Measurements from ENCODE around the gene TNS2. TPM values are rescaled to one million over a fixed set of nuclear protein-coding genes. Genes with fewer than 3 reads are reported as not detected.

The TNS2 gene
- total and polyA plus RNA-seq, 5 experiments from 2014 or later = 0.13 to 3.0 (median 1.3) TPM; not detected in 1

- no peak overlapping the region for H3K27ac Mint-ChIP-seq
- H3K4me3 Mint-ChIP-seq = no peak overlapping the region
- H3K4me1 Mint-ChIP-seq = peaks cover 2 to 18% (median 7%) of the 10 kb centered on the region in 4 donors
- no peak for ATAC-seq
- peaks cover 0 to 17% (median 2%) of the 10 kb centered on the region in 3 donors for H3K36me3 Mint-ChIP-seq
- POLR2A ChIA-PET = interaction anchor here (0.6 to 2.3 kb wide), 4 partner anchors 12 to 156 kb away, joined by 4 to 7 read pairs (median 6); partner anchors contain the start of genes SOAT2 and SPRYD3
- H3K9me3 Mint-ChIP-seq = no peaks in the 10 kb centered on the region
- peaks cover 0 to 2% (median 0%) of the 10 kb centered on the region in 5 donors for H3K27me3 Mint-ChIP-seq
- DNase-seq = peak in 1 of 10 donors; percentile 32
Measured at GRCh38 chr12:53060064-53060720, 10.3 kb downstream of the TNS2 start.

DNA sequence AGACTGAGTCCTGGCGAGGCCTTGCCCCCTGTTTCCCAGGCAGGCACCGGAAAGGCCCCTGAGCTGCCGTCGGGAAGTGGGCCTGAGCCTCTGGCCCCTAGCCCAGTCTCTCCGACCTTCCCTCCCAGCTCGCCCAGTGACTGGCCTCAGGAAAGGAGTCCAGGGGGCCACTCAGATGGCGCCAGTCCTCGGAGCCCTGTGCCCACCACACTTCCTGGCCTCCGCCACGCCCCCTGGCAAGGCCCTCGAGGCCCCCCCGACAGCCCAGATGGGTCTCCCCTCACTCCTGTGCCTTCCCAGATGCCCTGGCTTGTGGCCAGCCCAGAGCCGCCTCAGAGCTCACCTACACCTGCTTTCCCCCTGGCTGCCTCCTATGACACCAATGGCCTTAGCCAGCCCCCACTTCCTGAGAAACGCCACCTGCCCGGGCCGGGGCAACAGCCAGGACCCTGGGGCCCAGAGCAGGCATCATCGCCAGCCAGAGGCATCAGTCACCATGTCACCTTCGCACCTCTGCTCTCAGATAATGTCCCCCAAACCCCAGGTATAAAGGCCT lies 10.9 kb downstream of the TNS2 start:
- no peak overlapping the region for H3K4me3 Mint-ChIP-seq
- POLR2A ChIA-PET = interaction anchor here (0.6 to 2.3 kb wide), 6 partner anchors 13 to 179 kb away, joined by 3 to 7 read pairs (median 6); partner anchors contain the start of genes SOAT2 and SPRYD3
- H3K4me1 Mint-ChIP-seq = peaks cover 3 to 14% (median 5%) of the 10 kb centered on the region in 4 donors
- ATAC-seq = no peak
- H3K36me3 Mint-ChIP-seq = peaks cover 0 to 19% (median 2%) of the 10 kb centered on the region in 3 donors
- peak overlapping the region in 1 of 10 donors; percentile 22 for H3K27ac Mint-ChIP-seq
- H3K9me3 Mint-ChIP-seq = no peaks in the 10 kb centered on the region
- H3K27me3 Mint-ChIP-seq = no peaks in the 10 kb centered on the region
- DNase-seq = peak in 1 of 10 donors; percentile 61

- POLR2A ChIA-PET = interaction anchor here (1.2 to 2.3 kb wide), 5 partner anchors 14 to 41 kb away, joined by 3 to 7 read pairs (median 6); partner anchors contain the start of genes SOAT2 and SPRYD3
- no peaks in the 10 kb centered on the region for H3K27me3 Mint-ChIP-seq
- peaks cover 8 to 20% (median 11%) of the 10 kb centered on the region in 4 donors for H3K4me1 Mint-ChIP-seq
- peak overlapping the region in 5 of 10 donors; percentile 24 to 87 (median 55) for H3K27ac Mint-ChIP-seq
- no peak overlapping the region for H3K4me3 Mint-ChIP-seq
- peaks cover 0 to 26% (median 2%) of the 10 kb centered on the region in 3 donors for H3K36me3 Mint-ChIP-seq
- DNase-seq = peak in 1 of 10 donors; percentile 34
- ATAC-seq = peak in 1 of 2 donors; percentile 28
- no peaks in the 10 kb centered on the region for H3K9me3 Mint-ChIP-seq
Measured at GRCh38 chr12:53061404-53062010, 11.6 kb downstream of the TNS2 start.

DNA sequence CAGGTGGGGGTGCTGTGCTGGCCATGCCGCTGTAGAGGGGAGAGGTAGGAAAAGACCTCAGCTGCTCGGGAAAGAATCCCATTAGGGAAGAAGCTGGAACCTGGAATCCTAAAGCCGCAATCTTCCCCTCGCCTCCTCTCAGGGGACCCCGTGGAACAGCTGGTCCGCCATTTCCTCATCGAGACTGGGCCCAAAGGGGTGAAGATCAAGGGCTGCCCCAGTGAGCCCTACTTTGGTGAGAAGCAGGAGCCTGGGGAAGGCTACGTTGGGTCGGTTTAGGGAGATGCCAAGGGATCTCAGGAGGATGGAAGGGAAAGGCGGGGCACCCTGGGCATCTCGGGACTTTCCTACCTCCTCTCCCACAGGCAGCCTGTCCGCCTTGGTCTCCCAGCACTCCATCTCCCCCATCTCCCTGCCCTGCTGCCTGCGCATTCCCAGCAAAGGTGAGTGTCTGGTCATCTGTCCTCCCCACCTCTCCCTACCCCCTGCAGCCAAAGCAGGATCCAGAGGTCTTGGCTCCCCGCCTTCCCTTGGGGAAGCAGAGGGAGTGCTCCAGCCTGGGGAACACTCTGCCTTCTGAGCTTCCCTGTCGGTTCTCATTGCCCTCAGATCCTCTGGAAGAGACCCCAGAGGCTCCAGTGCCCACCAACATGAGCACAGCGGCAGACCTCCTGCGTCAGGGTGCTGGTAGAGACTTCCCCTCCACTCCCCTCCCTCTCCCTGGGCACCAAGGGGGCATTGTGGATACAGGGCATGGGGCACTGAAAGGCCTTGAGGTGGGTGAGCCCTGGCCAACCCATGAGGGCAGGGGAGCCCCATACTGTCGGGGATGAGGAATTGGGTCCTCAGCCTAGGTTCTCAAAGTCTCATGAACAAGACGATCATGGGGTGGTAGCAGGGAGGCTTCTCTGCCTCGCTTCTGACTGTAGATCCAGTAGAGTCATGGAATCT lies 12.4 kb downstream of the TNS2 start:
- Mint-ChIP-seq H3K27ac (peak overlapping the region in 3 of 10 donors; percentile 47 to 79 (median 55)), H3K36me3 (peaks cover 0 to 34% (median 2%) of the 10 kb centered on the region in 3 donors), H3K27me3 (no peaks in the 10 kb centered on the region), H3K4me1 (peaks cover 8 to 21% (median 13%) of the 10 kb centered on the region in 4 donors), H3K9me3 (no peaks in the 10 kb centered on the region), H3K4me3 (no peak overlapping the region)
- DNase-seq (peak in 1 of 10 donors; percentile 60), ATAC-seq (no peak)
- POLR2A ChIA-PET = interaction anchor here (1.2 to 2.3 kb wide), 7 partner anchors 14 to 40 kb away, joined by 3 to 7 read pairs (median 5); partner anchors contain the start of genes SOAT2 and SPRYD3

DNA sequence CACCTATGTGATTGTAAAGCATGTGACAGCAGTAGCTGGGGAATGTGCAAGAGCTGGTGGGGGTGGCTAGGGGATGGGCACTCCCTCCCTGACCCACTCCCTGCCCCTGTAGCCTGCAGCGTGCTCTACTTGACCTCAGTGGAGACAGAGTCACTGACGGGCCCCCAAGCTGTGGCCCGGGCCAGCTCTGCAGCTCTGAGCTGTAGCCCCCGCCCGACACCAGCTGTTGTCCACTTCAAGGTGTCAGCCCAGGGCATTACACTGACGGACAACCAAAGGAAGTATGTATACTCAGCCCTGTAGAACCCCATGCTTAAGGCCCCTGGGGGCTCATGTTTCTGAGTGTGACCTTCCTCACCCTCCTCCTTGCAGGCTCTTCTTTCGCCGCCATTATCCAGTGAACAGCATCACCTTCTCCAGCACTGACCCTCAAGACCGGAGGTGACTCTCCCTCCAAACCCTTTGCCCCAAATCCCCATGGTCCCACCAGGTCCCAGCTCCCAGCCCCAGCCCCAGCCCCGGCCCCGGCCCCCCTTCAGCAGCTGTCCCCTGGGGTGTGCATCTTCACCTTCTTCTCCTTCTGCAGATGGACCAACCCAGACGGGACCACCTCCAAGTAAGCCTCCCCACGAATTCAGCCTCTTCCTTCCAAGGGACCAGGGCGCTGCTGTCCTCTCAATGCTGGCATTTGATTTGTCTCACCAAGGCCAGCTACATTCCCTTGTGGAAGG lies 13.3 kb downstream of the TNS2 start:
- POLR2A ChIA-PET = interaction anchor here (0.6 to 1.7 kb wide), 4 partner anchors 8 to 49 kb away, joined by 4 to 5 read pairs (median 5); partner anchors contain the start of gene SPRYD3
- peaks cover 0 to 40% (median 2%) of the 10 kb centered on the region in 3 donors for H3K36me3 Mint-ChIP-seq
- ATAC-seq (no peak), DNase-seq (peak in 1 of 10 donors; percentile 43)
- peak overlapping the region in 2 of 10 donors; percentile 49 to 91 for H3K27ac Mint-ChIP-seq
- H3K4me3 Mint-ChIP-seq = no peak overlapping the region
- no peaks in the 10 kb centered on the region for H3K27me3 Mint-ChIP-seq
- peaks cover 8 to 22% (median 13%) of the 10 kb centered on the region in 4 donors for H3K4me1 Mint-ChIP-seq
- no peaks in the 10 kb centered on the region for H3K9me3 Mint-ChIP-seq

DNA sequence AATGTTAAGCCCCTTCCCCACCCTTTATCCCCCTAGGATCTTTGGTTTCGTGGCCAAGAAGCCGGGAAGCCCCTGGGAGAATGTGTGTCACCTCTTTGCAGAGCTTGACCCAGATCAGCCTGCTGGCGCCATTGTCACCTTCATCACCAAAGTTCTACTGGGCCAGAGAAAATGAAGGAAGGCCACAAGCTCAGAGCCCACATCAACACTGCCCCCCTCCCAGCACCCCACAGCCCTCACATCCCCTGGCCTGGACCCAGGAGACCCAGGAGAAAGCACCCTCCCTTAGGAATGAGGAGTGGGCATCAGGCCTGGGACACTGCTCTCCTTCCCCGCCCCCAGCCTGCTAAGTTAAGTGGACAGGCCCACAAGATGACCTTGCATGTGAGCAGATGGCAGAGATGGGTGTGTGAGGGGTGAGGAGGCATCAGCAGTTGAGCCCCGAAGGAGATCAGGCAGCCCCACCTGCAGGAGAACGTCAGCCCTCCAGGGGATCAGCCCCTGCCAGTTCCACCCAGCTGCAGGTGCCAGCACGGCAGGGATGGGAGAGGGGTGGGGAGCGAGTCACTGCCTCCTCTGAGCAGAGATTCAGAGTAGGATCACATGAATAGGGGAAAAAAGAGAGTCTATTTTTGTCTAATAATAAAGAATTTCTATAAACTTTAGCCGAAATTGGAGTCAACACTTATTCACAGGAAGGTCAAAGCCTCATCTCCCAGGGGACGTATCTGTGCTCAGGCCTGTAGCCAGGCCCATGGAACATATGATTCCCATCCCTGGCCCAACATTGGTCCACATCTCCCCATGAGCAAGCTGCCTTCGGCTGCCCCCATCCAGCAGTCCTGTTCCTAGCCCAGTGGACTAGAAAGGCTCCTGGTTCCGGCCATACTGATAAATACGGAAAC lies 14.1 kb downstream of the TNS2 start:
- H3K4me3 Mint-ChIP-seq = no peak overlapping the region
- H3K36me3 Mint-ChIP-seq = peaks cover 0 to 46% (median 2%) of the 10 kb centered on the region in 3 donors
- H3K27me3 Mint-ChIP-seq = no peaks in the 10 kb centered on the region
- peaks cover 10 to 29% (median 13%) of the 10 kb centered on the region in 4 donors for H3K4me1 Mint-ChIP-seq
- peak overlapping the region in 2 of 10 donors; percentile 79 to 91 for H3K27ac Mint-ChIP-seq
- ATAC-seq (no peak), DNase-seq (peak in 1 of 10 donors; percentile 55)
- H3K9me3 Mint-ChIP-seq = no peaks in the 10 kb centered on the region
- POLR2A ChIA-PET = interaction anchor here (1.1 to 6.4 kb wide), 6 partner anchors 9 to 116 kb away, joined by 3 to 34 read pairs (median 5); partner anchors contain the start of genes CSAD, IGFBP6, SOAT2 and SPRYD3

GRCh38 chr12:53064613-53065436 lies 15.0 kb downstream of the TNS2 start:
- DNase-seq (peak in 1 of 10 donors; percentile 27), ATAC-seq (no peak)
- POLR2A ChIA-PET = interaction anchor here (1.1 to 6.4 kb wide), 6 partner anchors 10 to 115 kb away, joined by 3 to 34 read pairs (median 9); partner anchors contain the start of genes CSAD, IGFBP6, SOAT2 and SPRYD3
- H3K4me3 Mint-ChIP-seq = no peak overlapping the region
- peak overlapping the region in 3 of 10 donors; percentile 18 to 72 (median 43) for H3K27ac Mint-ChIP-seq
- H3K9me3 Mint-ChIP-seq = no peaks in the 10 kb centered on the region
- H3K27me3 Mint-ChIP-seq = no peaks in the 10 kb centered on the region
- peaks cover 0 to 49% (median 2%) of the 10 kb centered on the region in 3 donors for H3K36me3 Mint-ChIP-seq
- H3K4me1 Mint-ChIP-seq = peaks cover 12 to 29% (median 13%) of the 10 kb centered on the region in 4 donors

- ATAC-seq (no peak), DNase-seq (no peak)
- Mint-ChIP-seq H3K36me3 (peaks cover 0 to 55% (median 4%) of the 10 kb centered on the region in 3 donors), H3K4me3 (no peak overlapping the region), H3K27me3 (no peaks in the 10 kb centered on the region), H3K9me3 (no peaks in the 10 kb centered on the region), H3K27ac (peak overlapping the region in 1 of 10 donors; percentile 18), H3K4me1 (peaks cover 12 to 29% (median 14%) of the 10 kb centered on the region in 4 donors)
- POLR2A ChIA-PET = interaction anchor here (0.6 to 6.4 kb wide), 6 partner anchors 14 to 224 kb away, joined by 3 to 34 read pairs (median 9); partner anchors contain the start of genes IGFBP6, SOAT2 and SPRYD3
Measured at GRCh38 chr12:53065470-53065869, 15.6 kb downstream of the TNS2 start.

Measured in naive thymus-derived CD8-positive, alpha-beta T cell (primary cell).